ENCODE data around the gene ACTG1. TPM values are rescaled to one million over a fixed set of nuclear protein-coding genes. Genes with fewer than 3 reads are reported as not detected.

Gene ACTG1
- total RNA-seq, 2 donors from 2014 or later, result 4,461 to 5,616 TPM

DNA sequence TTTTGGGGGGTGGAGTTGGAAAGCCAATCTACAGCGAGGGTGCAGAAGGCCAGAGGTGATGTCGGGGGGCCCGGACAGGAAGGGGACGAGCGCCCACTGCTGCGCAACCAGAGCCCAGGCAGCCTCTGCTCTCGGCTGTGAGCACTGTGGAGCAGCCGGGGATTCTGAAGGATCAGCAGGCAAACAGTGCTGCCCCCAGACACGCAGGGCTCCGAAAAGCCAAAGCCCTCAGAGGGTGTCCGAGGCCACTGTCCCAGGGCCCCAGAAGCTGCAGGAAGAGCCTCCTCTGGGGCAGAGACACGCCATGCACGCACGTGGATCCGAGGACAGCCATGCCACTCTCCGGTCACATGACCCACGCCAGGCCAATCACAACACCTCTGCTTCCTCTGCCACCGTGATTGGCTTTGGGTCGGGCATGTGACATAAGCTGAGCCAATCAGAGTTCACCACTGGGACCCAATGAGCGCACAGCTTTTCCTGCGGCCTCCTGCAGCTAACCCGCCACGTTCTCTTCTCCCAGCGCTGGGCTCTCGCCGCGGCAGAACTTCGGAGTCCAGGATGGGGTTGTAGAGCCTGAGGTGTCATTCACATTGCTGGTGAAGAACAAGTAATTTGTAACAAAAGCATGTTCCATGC, 40.7 kb downstream of the ACTG1 start:
- no peaks in the 10 kb centered on the region for H3K27me3 ChIP-seq (ENCODE audit: control insufficient read depth, insufficient read depth, low read length, poor library complexity, severe bottlenecking)
- Mint-ChIP-seq H3K27ac (no peak overlapping the region), H3K4me1 (no peaks in the 10 kb centered on the region), H3K9me3 (peaks cover 3% of the 10 kb centered on the region), H3K27me3 (ENCODE audit: insufficient read depth) (peaks cover 7% of the 10 kb centered on the region), H3K4me3 (no peak overlapping the region), H3K36me3 (ENCODE audit: low read depth) (peaks cover 2% of the 10 kb centered on the region)
- no peaks in the 10 kb centered on the region for H3K36me3 ChIP-seq (ENCODE audit: control insufficient read depth, insufficient read depth, low read length)
- no peaks in the 10 kb centered on the region for H3K4me1 ChIP-seq (ENCODE audit: control insufficient read depth, insufficient read depth, low read length)
- WGBS, 2 experiments (ENCODE audit: insufficient coverage in 1 of 2, insufficient read length in 1 of 2), result 89 to 95% methylated on average over 22 to 28 of the region's 28 CpGs
- no peak overlapping the region for H3K9ac ChIP-seq (ENCODE audit: extremely low read depth, low read length, poor library complexity, severe bottlenecking)
- no peak overlapping the region for H3K27ac ChIP-seq (ENCODE audit: low read depth, low read length)
- H3K4me3 ChIP-seq (ENCODE audit: low read length), result no peak overlapping the region
- peak; percentile 86 for DNase-seq
- TF ChIP-seq, protein P1, sequence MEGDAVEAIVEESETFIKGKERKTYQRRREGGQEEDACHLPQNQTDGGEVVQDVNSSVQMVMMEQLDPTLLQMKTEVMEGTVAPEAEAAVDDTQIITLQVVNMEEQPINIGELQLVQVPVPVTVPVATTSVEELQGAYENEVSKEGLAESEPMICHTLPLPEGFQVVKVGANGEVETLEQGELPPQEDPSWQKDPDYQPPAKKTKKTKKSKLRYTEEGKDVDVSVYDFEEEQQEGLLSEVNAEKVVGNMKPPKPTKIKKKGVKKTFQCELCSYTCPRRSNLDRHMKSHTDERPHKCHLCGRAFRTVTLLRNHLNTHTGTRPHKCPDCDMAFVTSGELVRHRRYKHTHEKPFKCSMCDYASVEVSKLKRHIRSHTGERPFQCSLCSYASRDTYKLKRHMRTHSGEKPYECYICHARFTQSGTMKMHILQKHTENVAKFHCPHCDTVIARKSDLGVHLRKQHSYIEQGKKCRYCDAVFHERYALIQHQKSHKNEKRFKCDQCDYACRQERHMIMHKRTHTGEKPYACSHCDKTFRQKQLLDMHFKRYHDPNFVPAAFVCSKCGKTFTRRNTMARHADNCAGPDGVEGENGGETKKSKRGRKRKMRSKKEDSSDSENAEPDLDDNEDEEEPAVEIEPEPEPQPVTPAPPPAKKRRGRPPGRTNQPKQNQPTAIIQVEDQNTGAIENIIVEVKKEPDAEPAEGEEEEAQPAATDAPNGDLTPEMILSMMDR (conservative IDR thresholded peaks at IDR 0.05), result no peak
- no peaks in the 10 kb centered on the region for H3K9me3 ChIP-seq (ENCODE audit: control insufficient read depth, low read length)

- Mint-ChIP-seq H3K4me1 (no peaks in the 10 kb centered on the region), H3K27ac (no peak overlapping the region), H3K27me3 (ENCODE audit: insufficient read depth) (peaks cover 4% of the 10 kb centered on the region), H3K9me3 (peaks cover 3% of the 10 kb centered on the region), H3K36me3 (ENCODE audit: low read depth) (peaks cover 2% of the 10 kb centered on the region), H3K4me3 (no peak overlapping the region)
- WGBS, 2 experiments (ENCODE audit: insufficient coverage in 1 of 2, insufficient read length in 1 of 2), result 82 to 88% methylated on average over 8 to 14 of the region's 14 CpGs
- TF ChIP-seq, protein P1 (conservative IDR thresholded peaks at IDR 0.05), result no peak
- DNase-seq, result no peak
- no peak overlapping the region for H3K9ac ChIP-seq (ENCODE audit: extremely low read depth, low read length, poor library complexity, severe bottlenecking)
- H3K27ac ChIP-seq (ENCODE audit: low read depth, low read length), result peak overlapping the region; percentile 16
- no peaks in the 10 kb centered on the region for H3K9me3 ChIP-seq (ENCODE audit: control insufficient read depth, low read length)
- H3K36me3 ChIP-seq (ENCODE audit: control insufficient read depth, insufficient read depth, low read length), result no peaks in the 10 kb centered on the region
- H3K4me1 ChIP-seq (ENCODE audit: control insufficient read depth, insufficient read depth, low read length), result no peaks in the 10 kb centered on the region
- no peak overlapping the region for H3K4me3 ChIP-seq (ENCODE audit: low read length)
- no peaks in the 10 kb centered on the region for H3K27me3 ChIP-seq (ENCODE audit: control insufficient read depth, insufficient read depth, low read length, poor library complexity, severe bottlenecking)
These were observed 41.4 kb downstream of the ACTG1 start for GRCh38 chr17:81470944-81471817.

- TF ChIP-seq, protein P1 (conservative IDR thresholded peaks at IDR 0.05), result no peak
- no peak for DNase-seq
- 94 to 97% methylated on average over 7 to 9 of the region's 9 CpGs for WGBS, 2 experiments (ENCODE audit: insufficient coverage in 1 of 2, insufficient read length in 1 of 2)
- Mint-ChIP-seq H3K27me3 (ENCODE audit: insufficient read depth) (no peaks in the 10 kb centered on the region), H3K27ac (no peak overlapping the region), H3K9me3 (peaks cover 3% of the 10 kb centered on the region), H3K4me3 (no peak overlapping the region), H3K4me1 (no peaks in the 10 kb centered on the region), H3K36me3 (ENCODE audit: low read depth) (peaks cover 2% of the 10 kb centered on the region)
- Histone ChIP-seq H3K4me1 (ENCODE audit: control insufficient read depth, insufficient read depth, low read length) (no peaks in the 10 kb centered on the region), H3K36me3 (ENCODE audit: control insufficient read depth, insufficient read depth, low read length) (no peaks in the 10 kb centered on the region), H3K4me3 (ENCODE audit: low read length) (no peak overlapping the region), H3K27me3 (ENCODE audit: control insufficient read depth, insufficient read depth, low read length, poor library complexity, severe bottlenecking) (no peaks in the 10 kb centered on the region), H3K27ac (ENCODE audit: low read depth, low read length) (no peak overlapping the region), H3K9ac (ENCODE audit: extremely low read depth, low read length, poor library complexity, severe bottlenecking) (no peak overlapping the region), H3K9me3 (ENCODE audit: control insufficient read depth, low read length) (no peaks in the 10 kb centered on the region)
These were observed 42.2 kb downstream of the ACTG1 start for GRCh38 chr17:81470270-81470943.
